Testis (tissue), 3 donors: ENCODE results near the gene RABGAP1L. TPM values are rescaled to one million over a fixed set of nuclear protein-coding genes. Genes with fewer than 3 reads are reported as not detected.
"Not testable (repeated sequence)": the region's sequence is repeated elsewhere in the genome, so short reads cannot be mapped to it uniquely, and the experiment has no call there.

Source experiments
- DNase-seq: peaks from one replicate; pipeline ENCODE4 v3.0.0-alpha.2; 2019
- H3K27ac ChIP-seq, 2 donors: fragments of 200-600 bp; sonication (generic); one replicate each; pipeline ENCODE4 v1.5.1; 2019
- H3K27me3 ChIP-seq: fragments of 200-600 bp; sonication (generic); one replicate; pipeline ENCODE4 v1.5.1; 2019
- H3K36me3 ChIP-seq: fragments of 200-600 bp; sonication (generic); one replicate; pipeline ENCODE4 v1.5.1; 2017; ENCODE audit warnings: low read depth; ENCODE audit errors: missing control alignments
- H3K4me1 ChIP-seq: fragments of 200-600 bp; sonication (generic); one replicate; pipeline ENCODE4 v1.5.1; 2019
- H3K4me3 ChIP-seq, 2 donors: fragments of 200-600 bp; sonication (generic); one replicate each; pipeline ENCODE4 v1.5.1; 2017 to 2019
- H3K9me3 ChIP-seq: fragments of 200-600 bp; sonication (generic); one replicate; pipeline ENCODE4 v1.5.1; 2017
- POLR2A ChIP-seq: fragments of 450-650 bp; IDR thresholded peaks from one replicate; pipeline ENCODE4 v1.6.1; 2017; ENCODE audit warnings: antibody characterized with exemption, mild to moderate bottlenecking, moderate library complexity
- WGBS, 2 donors: methylation state at CpG; one replicate each; pipeline ENCODE4 v1.1.5; 2018; 5-methylcytosine and 5-hydroxymethylcytosine counted together
- intact Hi-C: fragments of 100-400 bp; cut with DNase I; formaldehyde crosslinking; loops from one replicate; pipeline ENCODE4 v1.15.1; 2023; ENCODE audit warnings: low total_unique reads
- polyA plus RNA-seq: library from polyadenylated mRNA; stranded (reverse); fragments of 350-450 nt; fragmentation: Illumina TruSeq; extraction: RNeasy Lipid Tissue Mini Kit (QIAGEN cat#74804); gene quantifications from one replicate; pipeline ENCODE4 v1.2.3, GENCODE V29; 2014; ENCODE audit warnings: low read depth, low replicate concordance; ENCODE audit not compliant: insufficient read depth
- total RNA-seq, 2 donors: library from RNA; depleted of rRNA; stranded (reverse); fragments of >200 nt; gene quantifications; one replicate each; pipeline ENCODE4 v1.2.3, GENCODE V29; 2016
- TF ChIP-seq, protein P1 (sequence below), 3 experiments: fragments of 450-650 bp in 2 of 3; fragments of 200-600 bp in 1 of 3; sonication (generic) in 1 of 3; IDR thresholded peaks; one replicate each; pipeline ENCODE4 v1.5.1; 2016 to 2019; ENCODE audit warnings: antibody characterized with exemption in 3 of 3, mild to moderate bottlenecking in 2 of 3, moderate library complexity in 1 of 3

RABGAP1L gene
- total and polyA plus RNA-seq, 3 donors from 2014 or later, result 40.5 to 53.1 (median 49.5) TPM

DNA sequence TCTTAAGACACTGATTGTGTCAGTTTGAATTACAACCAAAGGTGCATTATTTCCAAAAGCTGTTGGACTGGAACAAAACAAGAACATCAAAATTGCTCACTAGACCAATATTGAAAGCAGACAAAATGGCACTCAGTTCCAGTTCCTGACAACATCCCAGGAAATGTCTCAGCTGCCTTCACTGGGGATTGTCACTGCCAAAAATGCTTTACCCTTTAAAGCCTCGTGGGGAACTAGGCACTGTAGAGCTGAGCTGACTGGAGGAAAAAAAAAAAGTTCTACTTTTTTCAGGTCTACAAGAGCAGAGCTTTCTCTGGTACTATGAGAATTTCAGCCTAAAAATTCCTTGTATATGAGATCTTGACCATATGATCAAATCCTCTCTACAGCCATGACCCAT, 310.4 kb downstream of the RABGAP1L start:
- intact Hi-C loops, result no loop called here

GRCh38 chr1:174479281-174479680, 320.0 kb downstream of the RABGAP1L start:
- DNase-seq, result no peak
- 91 to 95% methylated on average over 1 of the region's 1 CpG for WGBS, 2 donors

More for the DNA sequence above, 310.4 kb downstream of the RABGAP1L start:
- TF ChIP-seq, protein P1, sequence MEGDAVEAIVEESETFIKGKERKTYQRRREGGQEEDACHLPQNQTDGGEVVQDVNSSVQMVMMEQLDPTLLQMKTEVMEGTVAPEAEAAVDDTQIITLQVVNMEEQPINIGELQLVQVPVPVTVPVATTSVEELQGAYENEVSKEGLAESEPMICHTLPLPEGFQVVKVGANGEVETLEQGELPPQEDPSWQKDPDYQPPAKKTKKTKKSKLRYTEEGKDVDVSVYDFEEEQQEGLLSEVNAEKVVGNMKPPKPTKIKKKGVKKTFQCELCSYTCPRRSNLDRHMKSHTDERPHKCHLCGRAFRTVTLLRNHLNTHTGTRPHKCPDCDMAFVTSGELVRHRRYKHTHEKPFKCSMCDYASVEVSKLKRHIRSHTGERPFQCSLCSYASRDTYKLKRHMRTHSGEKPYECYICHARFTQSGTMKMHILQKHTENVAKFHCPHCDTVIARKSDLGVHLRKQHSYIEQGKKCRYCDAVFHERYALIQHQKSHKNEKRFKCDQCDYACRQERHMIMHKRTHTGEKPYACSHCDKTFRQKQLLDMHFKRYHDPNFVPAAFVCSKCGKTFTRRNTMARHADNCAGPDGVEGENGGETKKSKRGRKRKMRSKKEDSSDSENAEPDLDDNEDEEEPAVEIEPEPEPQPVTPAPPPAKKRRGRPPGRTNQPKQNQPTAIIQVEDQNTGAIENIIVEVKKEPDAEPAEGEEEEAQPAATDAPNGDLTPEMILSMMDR (IDR thresholded peaks at IDR 0.05), result no peak
- no peak for TF ChIP-seq POLR2A
- no peak for DNase-seq
- Histone ChIP-seq H3K4me3 (no peak overlapping the region), H3K4me1 (no peaks in the 10 kb centered on the region), H3K27ac (no peak overlapping the region), H3K36me3 (no peaks in the 10 kb centered on the region), H3K27me3 (no peaks in the 10 kb centered on the region), H3K9me3 (no peaks in the 10 kb centered on the region)
- 38 to 47% methylated on average over 1 of the region's 1 CpG for WGBS, 2 donors

DNA sequence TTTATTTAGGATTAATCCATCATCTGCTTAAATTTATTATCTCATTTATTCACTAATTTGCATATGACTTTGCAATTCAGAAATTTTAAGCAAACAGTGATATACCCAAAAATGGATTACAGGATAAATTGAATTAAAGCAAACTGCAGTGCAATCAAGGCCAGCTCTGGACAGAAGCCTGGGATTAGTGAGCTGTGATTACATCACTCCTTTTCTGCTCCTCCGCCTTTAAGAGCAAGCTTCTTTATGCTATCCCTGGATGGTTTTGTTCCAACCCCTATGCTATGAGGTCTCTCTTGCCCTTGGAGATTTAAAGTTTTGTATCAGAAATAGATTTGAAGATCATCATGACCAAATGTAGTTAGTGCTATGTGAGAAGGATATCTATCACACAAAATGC, 321.0 kb downstream of the RABGAP1L start:
- Histone ChIP-seq H3K4me1 (no peaks in the 10 kb centered on the region), H3K4me3 (no peak overlapping the region), H3K9me3 (no peaks in the 10 kb centered on the region), H3K27ac (no peak overlapping the region), H3K36me3 (no peaks in the 10 kb centered on the region), H3K27me3 (no peaks in the 10 kb centered on the region)
- TF ChIP-seq POLR2A, result no peak
- TF ChIP-seq, protein P1 (IDR thresholded peaks at IDR 0.05), result no peak
- WGBS, 2 donors, result 85 to 97% methylated on average over 1 of the region's 1 CpG
- no peak for DNase-seq
- intact Hi-C loops, result no loop called here

More at GRCh38 chr1:174479281-174479680, 320.0 kb downstream of the RABGAP1L start:
- Histone ChIP-seq H3K4me3 (no peak overlapping the region), H3K27me3 (no peaks in the 10 kb centered on the region), H3K4me1 (no peaks in the 10 kb centered on the region), H3K9me3 (no peaks in the 10 kb centered on the region), H3K36me3 (no peaks in the 10 kb centered on the region), H3K27ac (no peak overlapping the region)
- TF ChIP-seq POLR2A, result no peak
- TF ChIP-seq, protein P1 (IDR thresholded peaks at IDR 0.05), result no peak
- intact Hi-C loops, result no loop called here

DNA sequence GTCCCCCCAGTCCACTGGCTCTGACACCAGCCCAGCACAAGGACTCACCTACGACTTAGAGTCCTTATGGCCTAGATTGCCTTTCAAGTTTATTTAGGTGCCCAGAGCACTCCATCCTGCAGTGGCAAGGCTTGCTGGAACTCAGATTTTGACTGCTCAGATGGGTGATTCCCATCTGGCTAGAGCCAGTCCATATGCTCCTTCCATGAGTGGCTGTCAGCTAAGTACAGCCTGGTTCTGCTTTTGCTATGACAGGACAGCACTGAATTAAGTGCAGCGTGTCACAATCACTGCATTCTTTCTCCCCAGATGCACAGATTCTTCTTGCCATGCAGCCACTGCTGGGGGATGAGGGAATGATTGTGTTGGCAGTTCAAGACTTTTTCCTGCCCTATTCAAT, 332.3 kb downstream of the RABGAP1L start:
- TF ChIP-seq POLR2A, result no peak
- TF ChIP-seq, protein P1 (IDR thresholded peaks at IDR 0.05), result no peak
- 96% methylated on average over 2 of the region's 2 CpGs for WGBS, 2 donors
- H3K9me3 ChIP-seq, result no peaks in the 10 kb centered on the region
- H3K27ac ChIP-seq, result no peak overlapping the region
- H3K4me1 ChIP-seq, result no peaks in the 10 kb centered on the region
- no peak for DNase-seq
- H3K27me3 ChIP-seq, result no peaks in the 10 kb centered on the region
- intact Hi-C loops, result no loop called here
- H3K36me3 ChIP-seq, result no peaks in the 10 kb centered on the region
- no peak overlapping the region for H3K4me3 ChIP-seq

DNA sequence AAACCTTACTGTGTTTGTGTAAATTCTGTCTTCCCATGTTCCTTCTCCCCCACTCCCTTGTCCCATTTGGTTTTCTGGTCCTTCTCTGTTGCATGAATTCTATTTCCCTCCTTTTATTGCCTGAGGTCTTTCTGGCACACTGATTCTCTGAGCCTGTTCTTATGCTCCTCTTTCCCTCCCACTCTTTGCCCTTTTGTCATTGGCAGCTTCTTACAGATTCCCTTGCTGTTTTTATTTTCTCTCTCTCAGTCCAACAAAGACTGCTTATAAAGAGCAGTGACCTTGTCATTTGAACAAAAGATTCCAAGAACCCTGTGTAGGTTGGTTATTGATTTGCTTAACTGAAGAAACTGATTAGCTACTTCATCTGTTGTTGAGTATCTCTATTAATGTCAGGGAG, 338.2 kb downstream of the RABGAP1L start:
- H3K4me3 ChIP-seq, result no peak overlapping the region
- no peaks in the 10 kb centered on the region for H3K36me3 ChIP-seq
- no peak overlapping the region for H3K27ac ChIP-seq
- H3K9me3 ChIP-seq, result no peaks in the 10 kb centered on the region
- no peak for DNase-seq
- intact Hi-C loops, result no loop called here
- H3K4me1 ChIP-seq, result no peaks in the 10 kb centered on the region
- no peaks in the 10 kb centered on the region for H3K27me3 ChIP-seq
- TF ChIP-seq POLR2A, result no peak
- TF ChIP-seq, protein P1 (IDR thresholded peaks at IDR 0.05), result no peak

DNA sequence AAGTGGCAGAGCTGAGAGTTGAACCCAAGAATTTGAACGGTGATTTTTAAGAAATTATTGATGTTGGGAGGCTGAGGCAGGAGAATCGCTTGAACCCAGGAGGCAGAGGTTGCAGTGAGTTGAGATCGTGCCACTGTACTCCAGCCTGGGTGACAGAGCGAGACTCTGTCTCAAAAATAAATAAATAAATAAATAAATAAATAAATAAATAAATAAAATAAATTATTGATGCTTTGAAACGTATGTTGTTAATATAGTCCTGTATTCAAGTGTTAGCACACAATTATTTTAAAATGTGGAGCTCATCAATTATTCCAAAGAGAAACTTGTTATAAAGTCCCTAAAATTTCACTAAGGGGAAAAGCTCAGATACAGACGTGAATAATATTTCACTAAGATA, 357.4 kb downstream of the RABGAP1L start:
- H3K4me3 ChIP-seq, intact Hi-C loops, DNase-seq, H3K36me3 ChIP-seq, H3K4me1 ChIP-seq, H3K27me3 ChIP-seq, H3K27ac ChIP-seq, H3K9me3 ChIP-seq: not testable (repeated sequence)
- 97% methylated on average over 6 of the region's 6 CpGs for WGBS, 2 donors
